ENCODE results near the gene ITGA11.

ITGA11 gene

GRCh38 chr15:68318008-68318835 is 113.7 kb downstream of the ITGA11 start (continued):
- no peak for TF ChIP-seq BACH2 (CRISPR knock-in tag; IDR thresholded peaks at IDR 0.05; ENCODE audit: borderline replicate concordance)
- TF ChIP-seq CSRNP3 (CRISPR knock-in tag; IDR thresholded peaks at IDR 0.05): no peak
- no peak for TF ChIP-seq ARNTL (CRISPR knock-in tag; IDR thresholded peaks at IDR 0.05; ENCODE audit: borderline replicate concordance, low read depth)
- TF ChIP-seq ZNF70 (CRISPR knock-in tag; IDR thresholded peaks at IDR 0.05): no peak
- no peak for TF ChIP-seq OSR1 (CRISPR knock-in tag; IDR thresholded peaks at IDR 0.05)
- no peak for TF ChIP-seq SNAI2 (CRISPR knock-in tag; IDR thresholded peaks at IDR 0.05)
- no peak for TF ChIP-seq ZFP3 (CRISPR knock-in tag; IDR thresholded peaks at IDR 0.05)
- TF ChIP-seq TCF4 (CRISPR knock-in tag; IDR thresholded peaks at IDR 0.05; ENCODE audit: borderline replicate concordance): no peak

GRCh38 chr15:68317281-68318007 is 114.5 kb downstream of the ITGA11 start:
- TF ChIP-seq ZNF70 (CRISPR knock-in tag; IDR thresholded peaks at IDR 0.05): no peak
- TF ChIP-seq TSHZ2 (CRISPR knock-in tag; IDR thresholded peaks at IDR 0.05): no peak
- TF ChIP-seq TCF4 (CRISPR knock-in tag; IDR thresholded peaks at IDR 0.05; ENCODE audit: borderline replicate concordance): no peak
- TF ChIP-seq ISL1 (CRISPR knock-in tag; IDR thresholded peaks at IDR 0.05): no peak
- no peak for TF ChIP-seq ARNTL (CRISPR knock-in tag; IDR thresholded peaks at IDR 0.05; ENCODE audit: borderline replicate concordance, low read depth)
- no peak for TF ChIP-seq ESRRG (CRISPR knock-in tag; IDR thresholded peaks at IDR 0.05)
- no peak for TF ChIP-seq OSR1 (CRISPR knock-in tag; IDR thresholded peaks at IDR 0.05)
- no peak for TF ChIP-seq CREB5 (CRISPR knock-in tag; IDR thresholded peaks at IDR 0.05; ENCODE audit: low read depth)
- TF ChIP-seq CSDC2 (CRISPR knock-in tag; IDR thresholded peaks at IDR 0.05): no peak
- no peak for TF ChIP-seq ZFP30 (CRISPR knock-in tag; IDR thresholded peaks at IDR 0.05)
- no peak for TF ChIP-seq ZNF565 (CRISPR knock-in tag; conservative IDR thresholded peaks at IDR 0.05; ENCODE audit: low read depth)
- TF ChIP-seq PATZ1 (CRISPR knock-in tag; IDR thresholded peaks at IDR 0.05; ENCODE audit: borderline replicate concordance): no peak
- no peak for TF ChIP-seq ZNF8 (CRISPR knock-in tag; IDR thresholded peaks at IDR 0.05)
- TF ChIP-seq POU6F1 (CRISPR knock-in tag; IDR thresholded peaks at IDR 0.05; ENCODE audit: borderline replicate concordance, low read depth): no peak
- TF ChIP-seq GLIS3 (CRISPR knock-in tag; IDR thresholded peaks at IDR 0.05): no peak
- no peak for ATAC-seq

Measured in SK-N-SH treated with all-trans-retinoic acid at 6 μM for 48 hours (cell line).